ENCODE results near the gene CNTNAP2. TPM values are rescaled to one million over a fixed set of nuclear protein-coding genes. Genes with fewer than 3 reads are reported as not detected.

Gene CNTNAP2
- total RNA-seq, 4 donors from 2014 or later: 0.25 to 0.89 (median 0.30) TPM; not detected in 1

GRCh38 chr7:146290746-146291145 lies 174.1 kb downstream of the CNTNAP2 start:
- TF ChIP-seq CTCF (IDR thresholded peaks at IDR 0.05) (no peak), EP300 (IDR thresholded peaks at IDR 0.05) (no peak), POLR2A (IDR thresholded peaks at IDR 0.05) (no peak), POLR2AphosphoS5 (IDR thresholded peaks at IDR 0.05) (no peak)
- no peak overlapping the region for H3K4me3 ChIP-seq
- no peaks in the 10 kb centered on the region for H3K9me3 ChIP-seq
- DNase-seq (ENCODE audit: low spot score in 2 of 2): no peak
- no peaks in the 10 kb centered on the region for H3K4me1 ChIP-seq
- no peaks in the 10 kb centered on the region for H3K36me3 ChIP-seq
- no peaks in the 10 kb centered on the region for H3K27me3 ChIP-seq
- no peak overlapping the region for H3K27ac ChIP-seq
- 87% methylated on average over 3 of the region's 3 CpGs for WGBS

- TF ChIP-seq CTCF (IDR thresholded peaks at IDR 0.05): no peak
- TF ChIP-seq POLR2AphosphoS5 (IDR thresholded peaks at IDR 0.05): no peak
- TF ChIP-seq EP300 (IDR thresholded peaks at IDR 0.05): no peak
- TF ChIP-seq POLR2A (IDR thresholded peaks at IDR 0.05): no peak
- no peaks in the 10 kb centered on the region for H3K4me1 ChIP-seq
- DNase-seq (ENCODE audit: low spot score in 2 of 2): no peak
- no peak overlapping the region for H3K4me3 ChIP-seq
- no peak overlapping the region for H3K27ac ChIP-seq
- H3K9me3 ChIP-seq: no peaks in the 10 kb centered on the region
- no peaks in the 10 kb centered on the region for H3K27me3 ChIP-seq
- 49% methylated on average over 1 of the region's 1 CpG for WGBS
- no peaks in the 10 kb centered on the region for H3K36me3 ChIP-seq
These were observed 175.3 kb downstream of the CNTNAP2 start for GRCh38 chr7:146291900-146292299.

- TF ChIP-seq EP300 (IDR thresholded peaks at IDR 0.05) (no peak), CTCF (IDR thresholded peaks at IDR 0.05) (no peak), POLR2AphosphoS5 (IDR thresholded peaks at IDR 0.05) (no peak), POLR2A (IDR thresholded peaks at IDR 0.05) (no peak)
- Histone ChIP-seq H3K4me3 (no peak overlapping the region), H3K9me3 (no peaks in the 10 kb centered on the region), H3K36me3 (no peaks in the 10 kb centered on the region), H3K27ac (no peak overlapping the region), H3K4me1 (no peaks in the 10 kb centered on the region), H3K27me3 (no peaks in the 10 kb centered on the region)
- DNase-seq (ENCODE audit: low spot score in 2 of 2): no peak
- WGBS: 82% methylated on average over 1 of the region's 1 CpG
These were observed 179.4 kb downstream of the CNTNAP2 start for GRCh38 chr7:146296028-146296427.

- H3K27me3 ChIP-seq: no peaks in the 10 kb centered on the region
- H3K36me3 ChIP-seq: no peaks in the 10 kb centered on the region
- H3K27ac ChIP-seq: no peak overlapping the region
- H3K4me3 ChIP-seq: no peak overlapping the region
- no peaks in the 10 kb centered on the region for H3K9me3 ChIP-seq
- H3K4me1 ChIP-seq: no peaks in the 10 kb centered on the region
- DNase-seq (ENCODE audit: low spot score in 2 of 2): no peak
- TF ChIP-seq CTCF (IDR thresholded peaks at IDR 0.05) (no peak), EP300 (IDR thresholded peaks at IDR 0.05) (no peak), POLR2AphosphoS5 (IDR thresholded peaks at IDR 0.05) (no peak), POLR2A (IDR thresholded peaks at IDR 0.05) (no peak)
- WGBS: 50% methylated on average over 2 of the region's 2 CpGs
These were observed 198.4 kb downstream of the CNTNAP2 start for GRCh38 chr7:146314962-146315361.

- Histone ChIP-seq H3K27me3 (no peaks in the 10 kb centered on the region), H3K9me3 (no peaks in the 10 kb centered on the region)
- WGBS: 46% methylated on average over 5 of the region's 5 CpGs
These were observed 203.0 kb downstream of the CNTNAP2 start for GRCh38 chr7:146319629-146320028.

More at GRCh38 chr7:146319629-146320028, 203.0 kb downstream of the CNTNAP2 start:
- Histone ChIP-seq H3K4me3 (no peak overlapping the region), H3K27ac (no peak overlapping the region), H3K36me3 (no peaks in the 10 kb centered on the region), H3K4me1 (no peaks in the 10 kb centered on the region)
- DNase-seq (ENCODE audit: low spot score in 2 of 2): no peak
- no peak for TF ChIP-seq POLR2AphosphoS5 (IDR thresholded peaks at IDR 0.05)
- TF ChIP-seq EP300 (IDR thresholded peaks at IDR 0.05): no peak
- TF ChIP-seq CTCF (IDR thresholded peaks at IDR 0.05): no peak
- no peak for TF ChIP-seq POLR2A (IDR thresholded peaks at IDR 0.05)

Data from suprapubic skin (tissue), 4 donors.